Body of pancreas (tissue), 4 donors: Measurements from ENCODE around the gene FBXO46. TPM values are rescaled to one million over a fixed set of nuclear protein-coding genes. Genes with fewer than 3 reads are reported as not detected.

ENCODE experiments used
- ATAC-seq: fragments of 150-250 bp; one replicate; pipeline ENCODE4 v1.9.1; 2016
- DNase-seq, 4 donors: peaks; one replicate each; pipeline ENCODE4 v3.0.0-alpha.2; 2019
- H3K27ac ChIP-seq, 4 donors: fragments of 200-600 bp; sonication (generic); 1 replicate in 3 of 4; 2 replicates in 1 of 4; pipeline versions ENCODE4 v1.5.1 to v1.6.1; 2016 to 2019; ENCODE audit warnings: mild to moderate bottlenecking in 1 of 4, mixed read lengths in 1 of 4, moderate library complexity in 1 of 4
- H3K27me3 ChIP-seq, 2 donors: fragments of 200-600 bp; sonication (generic); one replicate each; pipeline ENCODE4 v1.6.0; 2016; ENCODE audit warnings: mild to moderate bottlenecking in 1 of 2
- H3K36me3 ChIP-seq, 2 donors: fragments of 200-600 bp; sonication (generic); replicated peaks in 1 of 2; 2 replicates each; pipeline ENCODE4 v1.5.1; 2016; ENCODE audit warnings: low read depth in 2 of 2; ENCODE audit not compliant: insufficient read depth in 1 of 2
- H3K4me1 ChIP-seq: fragments of 200-600 bp; sonication (generic); one replicate; pipeline ENCODE4 v1.6.0; 2016
- H3K4me3 ChIP-seq, 2 donors: fragments of 200-600 bp; sonication (generic); 1 replicate in 1 of 2; 2 replicates in 1 of 2; pipeline ENCODE4 v1.5.1; 2016 to 2019
- H3K9me3 ChIP-seq, 3 donors: fragments of 200-600 bp; sonication (generic); 1 replicate in 2 of 3; 2 replicates in 1 of 3; pipeline ENCODE4 v1.5.1; 2016
- CTCF ChIP-seq, 7 experiments: fragments of 450-650 bp in 4 of 7; fragments of 200-600 bp in 3 of 7; sonication (generic) in 3 of 7; IDR thresholded peaks; one replicate each; pipeline ENCODE4 v1.5.1; 2016 to 2019; ENCODE audit warnings: antibody characterized with exemption in 7 of 7
- POLR2A ChIP-seq, 3 donors: fragments of 450-650 bp; IDR thresholded peaks; one replicate each; pipeline ENCODE4 v1.6.1; 2016; ENCODE audit warnings: antibody characterized with exemption in 3 of 3, mild to moderate bottlenecking in 2 of 3
- WGBS, 2 donors: methylation state at CpG; one replicate each; pipeline ENCODE4 v1.1.5; 2017; 5-methylcytosine and 5-hydroxymethylcytosine counted together
- intact Hi-C: fragments of 100-400 bp; cut with DNase I; formaldehyde crosslinking; loops from one replicate; pipeline ENCODE4 v1.15.1; 2023
- total RNA-seq, 2 donors: library from RNA; depleted of rRNA; stranded (reverse); fragments of >200 nt; gene quantifications; one replicate each; pipeline ENCODE4 v1.1.0, GENCODE V29; 2016

Gene FBXO46
- total RNA-seq, 2 donors from 2014 or later, result 7.8 to 11.9 TPM

GRCh38 chr19:45712699-45713067, 18.0 kb downstream of the FBXO46 start:
- intact Hi-C loops, result no loop called here
- ATAC-seq, result no peak
- peaks cover 9% of the 10 kb centered on the region for H3K4me1 ChIP-seq
- H3K4me3 ChIP-seq, result no peak overlapping the region
- no peaks in the 10 kb centered on the region for H3K9me3 ChIP-seq
- DNase-seq, result no peak
- H3K36me3 ChIP-seq, result peaks cover 4 to 5% of the 10 kb centered on the region in 2 donors
- H3K27me3 ChIP-seq, result no peaks in the 10 kb centered on the region
- no peak for TF ChIP-seq CTCF (IDR thresholded peaks at IDR 0.05)
- TF ChIP-seq POLR2A (IDR thresholded peaks at IDR 0.05), result no peak
- WGBS, 2 donors, result 83 to 91% methylated on average over 6 to 10 of the region's 25 CpGs
- H3K27ac ChIP-seq, result no peak overlapping the region

GRCh38 chr19:45711851-45712698, 18.6 kb downstream of the FBXO46 start:
- Histone ChIP-seq H3K9me3 (no peaks in the 10 kb centered on the region), H3K4me1 (peaks cover 9% of the 10 kb centered on the region), H3K4me3 (no peak overlapping the region), H3K27ac (no peak overlapping the region), H3K36me3 (peaks cover 4 to 5% of the 10 kb centered on the region in 2 donors), H3K27me3 (no peaks in the 10 kb centered on the region)
- ATAC-seq, result no peak
- no peak for DNase-seq
- WGBS, 2 donors, result 92% methylated on average over 11 to 67 of the region's 76 CpGs
- intact Hi-C loops, result no loop called here
- TF ChIP-seq POLR2A (IDR thresholded peaks at IDR 0.05), result no peak
- no peak for TF ChIP-seq CTCF (IDR thresholded peaks at IDR 0.05)

- no peak for DNase-seq
- ATAC-seq, result no peak
- TF ChIP-seq POLR2A (IDR thresholded peaks at IDR 0.05) (no peak), CTCF (IDR thresholded peaks at IDR 0.05) (no peak)
- intact Hi-C loops, result no loop called here
- Histone ChIP-seq H3K4me1 (no peaks in the 10 kb centered on the region), H3K36me3 (peaks cover 4 to 5% of the 10 kb centered on the region in 2 donors), H3K27me3 (no peaks in the 10 kb centered on the region), H3K27ac (no peak overlapping the region), H3K4me3 (no peak overlapping the region), H3K9me3 (no peaks in the 10 kb centered on the region)
- WGBS, 2 donors, result 70 to 74% methylated on average over 10 of the region's 10 CpGs
Measured at GRCh38 chr19:45710356-45711130, 20.2 kb downstream of the FBXO46 start.

GRCh38 chr19:45705710-45706415, 24.8 kb downstream of the FBXO46 start:
- ATAC-seq (no peak), DNase-seq (no peak)
- Histone ChIP-seq H3K9me3 (no peaks in the 10 kb centered on the region), H3K27me3 (no peaks in the 10 kb centered on the region), H3K36me3 (peaks cover 0 to 2% of the 10 kb centered on the region in 2 donors), H3K27ac (no peak overlapping the region), H3K4me1 (no peaks in the 10 kb centered on the region), H3K4me3 (no peak overlapping the region)
- TF ChIP-seq CTCF (IDR thresholded peaks at IDR 0.05) (no peak), POLR2A (IDR thresholded peaks at IDR 0.05) (no peak)
- 88 to 92% methylated on average over 12 of the region's 12 CpGs for WGBS, 2 donors
- intact Hi-C loops, result no loop called here
